HepG2 (cell line): ENCODE data around the gene PDE4D. TPM values are rescaled to one million over a fixed set of nuclear protein-coding genes. Genes with fewer than 3 reads are reported as not detected.

Source experiments
- HNF1B ChIP-seq: sonication (generic); formaldehyde crosslinking; IDR thresholded peaks from 2 replicates; pipeline ENCODE4 v1.5.1; 2020; ENCODE audit warnings: mild to moderate bottlenecking, moderate library complexity, missing genetic modification reagents
- PTBP1 ChIP-seq: fragments of 200-400 bp; formaldehyde crosslinking; IDR thresholded peaks from 2 replicates; pipeline ENCODE4 v1.6.1; 2018; ENCODE audit warnings: low read length, low read depth; ENCODE audit not compliant: poor library complexity, severe bottlenecking
- ZFP1 ChIP-seq: IDR thresholded peaks from 2 replicates; pipeline ENCODE4 v1.6.1; 2016
- ZNF207 ChIP-seq: fragments of 450-650 bp; IDR thresholded peaks from 2 replicates; pipeline ENCODE4 v1.6.1; 2016; ENCODE audit warnings: antibody characterized with exemption, borderline replicate concordance
- ZNF318 ChIP-seq: sonication (generic); formaldehyde crosslinking; IDR thresholded peaks from 2 replicates; pipeline ENCODE4 v1.4.0; 2020; ENCODE audit warnings: mild to moderate bottlenecking, missing genetic modification reagents
- ZNF597 ChIP-seq: sonication (generic); formaldehyde crosslinking; IDR thresholded peaks from 2 replicates; pipeline ENCODE4 v1.5.0; 2020; ENCODE audit warnings: missing genetic modification reagents
- ZNF75D ChIP-seq: sonication (generic); formaldehyde crosslinking; IDR thresholded peaks from 2 replicates; pipeline ENCODE4 v1.8.1; 2023; ENCODE audit warnings: missing genetic modification reagents, mild to moderate bottlenecking, borderline replicate concordance
- polyA plus RNA-seq, 8 experiments: library from polyadenylated mRNA; depleted of rRNA in 3 of 8; stranded (reverse) in 7 of 8; unstranded in 1 of 8; fragments of >200 nt; fragmentation: Illumina TruSeq in 4 of 8; extraction: Trizol in 4 of 8; gene quantifications; 2 replicates each; pipeline versions ENCODE4 v1.2.1 to v1.2.3, GENCODE V29; 2011 to 2016; ENCODE audit warnings: low read depth in 4 of 8, missing spikeins in 1 of 8, mixed read lengths in 1 of 8; ENCODE audit not compliant: insufficient read depth in 1 of 8
- total RNA-seq, 5 experiments: library from RNA; depleted of rRNA; stranded (reverse); fragments of >200 nt; fragmentation: Illumina TruSeq; extraction: Trizol; gene quantifications; 2 replicates each; pipeline ENCODE4 v1.2.3, GENCODE V29; 2016; ENCODE audit warnings: low read depth in 1 of 5

PDE4D gene
- total and polyA plus RNA-seq, 2 of the 13 experiments (the other 11 are each of a cell fraction or from before 2014, with no cell fraction given), result 7.0 to 12.2 TPM

- TF ChIP-seq ZNF318 (CRISPR knock-in tag), result no peak
- no peak for TF ChIP-seq ZNF597 (CRISPR knock-in tag)
- no peak for TF ChIP-seq PTBP1
- no peak for TF ChIP-seq ZFP1 (CRISPR knock-in tag)
- TF ChIP-seq HNF1B (CRISPR knock-in tag), result no peak
- no peak for TF ChIP-seq ZNF75D (CRISPR knock-in tag)
- TF ChIP-seq ZNF207, result no peak
These were observed 53.3 kb downstream of the PDE4D start (continued) for GRCh38 chr5:59840200-59840601.
